ENCODE results near the gene WEE1. TPM values are rescaled to one million over a fixed set of nuclear protein-coding genes. Genes with fewer than 3 reads are reported as not detected.

Gene WEE1
- total and polyA plus RNA-seq, 10 of the 15 experiments (the other 5 are each of a cell fraction or from before 2014, with no cell fraction given), result 13.8 to 69.5 (median 45.4) TPM

DNA sequence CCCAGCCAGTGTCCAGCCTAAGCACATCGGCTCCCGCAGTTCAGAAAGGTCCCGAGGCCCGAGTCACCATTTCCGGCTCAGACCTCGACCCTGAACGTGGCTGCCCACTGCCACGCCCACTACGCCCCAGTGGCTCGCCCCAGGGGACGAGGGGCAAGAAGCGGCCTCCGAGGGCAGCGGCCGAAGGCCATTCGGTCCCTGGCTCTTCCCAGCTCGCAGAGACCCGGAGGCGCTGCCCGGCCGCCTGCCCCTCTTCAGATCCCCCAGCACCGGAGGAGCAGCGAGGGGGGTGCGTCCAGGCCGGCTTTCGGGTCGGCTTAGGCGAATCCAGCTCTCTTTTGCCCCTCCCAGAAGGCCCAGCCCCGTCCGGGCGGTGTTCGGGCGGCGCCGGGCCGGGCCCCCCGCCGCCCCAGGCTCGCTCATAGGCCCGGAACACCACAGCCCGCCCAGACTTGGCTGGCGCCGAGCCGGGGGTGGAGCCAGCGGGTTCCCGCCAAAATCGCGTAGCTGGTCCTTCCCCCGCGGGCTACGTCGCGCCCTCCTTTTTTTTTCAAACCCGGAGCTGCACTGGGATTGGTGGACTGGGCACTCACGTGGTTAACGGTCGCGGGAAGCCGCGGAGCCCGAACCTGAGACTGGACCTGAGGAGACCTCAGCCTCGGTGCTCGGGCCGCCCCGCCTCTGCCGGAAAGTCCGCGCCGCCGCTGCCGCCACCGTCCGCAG is at the start of gene WEE1 (continued):
- TF ChIP-seq KAT2A (conservative IDR thresholded peaks at IDR 0.05; ENCODE audit: control insufficient read depth, low read depth, low read length), result no peak
- TF ChIP-seq NRF1 (conservative IDR thresholded peaks at IDR 0.05; ENCODE audit: low read depth, low read length), result no peak
- TF ChIP-seq ASH2L (IDR thresholded peaks at IDR 0.05; ENCODE audit: borderline replicate concordance, low read depth), result no peak
- no peak for TF ChIP-seq RELA (IDR thresholded peaks at IDR 0.05; ENCODE audit: borderline replicate concordance, partially characterized antibody)
- no peak for TF ChIP-seq SUZ12 (IDR thresholded peaks at IDR 0.05; ENCODE audit: unreplicated experiment)
- no peak for TF ChIP-seq ETV6 (conservative IDR thresholded peaks at IDR 0.05 in 1 of 2, IDR thresholded peaks at IDR 0.05 in 1 of 2; ENCODE audit: borderline replicate concordance in 1 of 2, low read depth in 1 of 2)
- TF ChIP-seq MLLT1 (IDR thresholded peaks at IDR 0.05), result no peak
- TF ChIP-seq, protein P1, sequence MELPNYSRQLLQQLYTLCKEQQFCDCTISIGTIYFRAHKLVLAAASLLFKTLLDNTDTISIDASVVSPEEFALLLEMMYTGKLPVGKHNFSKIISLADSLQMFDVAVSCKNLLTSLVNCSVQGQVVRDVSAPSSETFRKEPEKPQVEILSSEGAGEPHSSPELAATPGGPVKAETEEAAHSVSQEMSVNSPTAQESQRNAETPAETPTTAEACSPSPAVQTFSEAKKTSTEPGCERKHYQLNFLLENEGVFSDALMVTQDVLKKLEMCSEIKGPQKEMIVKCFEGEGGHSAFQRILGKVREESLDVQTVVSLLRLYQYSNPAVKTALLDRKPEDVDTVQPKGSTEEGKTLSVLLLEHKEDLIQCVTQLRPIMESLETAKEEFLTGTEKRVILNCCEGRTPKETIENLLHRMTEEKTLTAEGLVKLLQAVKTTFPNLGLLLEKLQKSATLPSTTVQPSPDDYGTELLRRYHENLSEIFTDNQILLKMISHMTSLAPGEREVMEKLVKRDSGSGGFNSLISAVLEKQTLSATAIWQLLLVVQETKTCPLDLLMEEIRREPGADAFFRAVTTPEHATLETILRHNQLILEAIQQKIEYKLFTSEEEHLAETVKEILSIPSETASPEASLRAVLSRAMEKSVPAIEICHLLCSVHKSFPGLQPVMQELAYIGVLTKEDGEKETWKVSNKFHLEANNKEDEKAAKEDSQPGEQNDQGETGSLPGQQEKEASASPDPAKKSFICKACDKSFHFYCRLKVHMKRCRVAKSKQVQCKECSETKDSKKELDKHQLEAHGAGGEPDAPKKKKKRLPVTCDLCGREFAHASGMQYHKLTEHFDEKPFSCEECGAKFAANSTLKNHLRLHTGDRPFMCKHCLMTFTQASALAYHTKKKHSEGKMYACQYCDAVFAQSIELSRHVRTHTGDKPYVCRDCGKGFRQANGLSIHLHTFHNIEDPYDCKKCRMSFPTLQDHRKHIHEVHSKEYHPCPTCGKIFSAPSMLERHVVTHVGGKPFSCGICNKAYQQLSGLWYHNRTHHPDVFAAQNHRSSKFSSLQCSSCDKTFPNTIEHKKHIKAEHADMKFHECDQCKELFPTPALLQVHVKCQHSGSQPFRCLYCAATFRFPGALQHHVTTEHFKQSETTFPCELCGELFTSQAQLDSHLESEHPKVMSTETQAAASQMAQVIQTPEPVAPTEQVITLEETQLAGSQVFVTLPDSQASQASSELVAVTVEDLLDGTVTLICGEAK (IDR thresholded peaks at IDR 0.05; ENCODE audit: borderline replicate concordance), result no peak
- TF ChIP-seq, protein P2, sequence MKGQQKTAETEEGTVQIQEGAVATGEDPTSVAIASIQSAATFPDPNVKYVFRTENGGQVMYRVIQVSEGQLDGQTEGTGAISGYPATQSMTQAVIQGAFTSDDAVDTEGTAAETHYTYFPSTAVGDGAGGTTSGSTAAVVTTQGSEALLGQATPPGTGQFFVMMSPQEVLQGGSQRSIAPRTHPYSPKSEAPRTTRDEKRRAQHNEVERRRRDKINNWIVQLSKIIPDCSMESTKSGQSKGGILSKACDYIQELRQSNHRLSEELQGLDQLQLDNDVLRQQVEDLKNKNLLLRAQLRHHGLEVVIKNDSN (IDR thresholded peaks at IDR 0.05; ENCODE audit: borderline replicate concordance, extremely low read length, insufficient read depth, low read depth, low read length), result peak; percentile 83
- TF ChIP-seq USF2 (IDR thresholded peaks at IDR 0.05; ENCODE audit: borderline replicate concordance, low read depth, low read length), result peak; percentile 72
- no peak for TF ChIP-seq SUPT20H (IDR thresholded peaks at IDR 0.05; ENCODE audit: borderline replicate concordance, control insufficient read depth, low read depth, low read length)
- TF ChIP-seq ATF7 (IDR thresholded peaks at IDR 0.05; ENCODE audit: low read depth), result no peak
- TF ChIP-seq SRF (IDR thresholded peaks at IDR 0.05; ENCODE audit: low read depth in 2 of 2, low read length in 2 of 2), result 0 out of 4 replicates have a peak, but pooled peaks of 1 of the 2 experiments have one; percentile 26
- TF ChIP-seq POLR2A (IDR thresholded peaks at IDR 0.05; ENCODE audit: low read depth, low read length), result peak; percentile 84
- no peak for TF ChIP-seq BCL11A (IDR thresholded peaks at IDR 0.05; ENCODE audit: low read depth, low read length)
- peak; percentile 82 for TF ChIP-seq RAD51 (IDR thresholded peaks at IDR 0.05)
- TF ChIP-seq IKZF1 (conservative IDR thresholded peaks at IDR 0.05), result 0 out of 2 replicates have a peak, but pooled peaks have one; percentile 53
- TF ChIP-seq FOS (IDR thresholded peaks at IDR 0.05; ENCODE audit: borderline replicate concordance, extremely low read depth, insufficient read length), result no peak
- no peak for TF ChIP-seq SMARCA5 (IDR thresholded peaks at IDR 0.05)
- TF ChIP-seq NR2C1 (IDR thresholded peaks at IDR 0.05), result no peak

Data from GM12878 (cell line).